Stimulated activated CD4-positive, alpha-beta T cell treated with anti-CD3 and anti-CD28 coated beads, Interleukin-15, amount 100 ng/mL, for 24 hours (primary cell): Measurements from ENCODE around the gene ATP6V0C.
"Not testable (repeated sequence)": the region's sequence is repeated elsewhere in the genome, so short reads cannot be mapped to it uniquely, and the experiment has no call there.

ENCODE experiments used
- DNase-seq: peaks from one replicate; pipeline ENCODE4 v3.0.0-alpha.2; 2020

The ATP6V0C gene

GRCh38 chr16:2529961-2530628 lies 16.3 kb downstream of the ATP6V0C start:
- no peak for DNase-seq

- DNase-seq: no peak
Measured at GRCh38 chr16:2530629-2531318, 17.0 kb downstream of the ATP6V0C start.

GRCh38 chr16:2531371-2531695 lies 17.6 kb downstream of the ATP6V0C start, which contains the start of gene CEMP1:
TSS of gene CEMP1 (minus strand) at chr16:2531408. CDS start at chr16:2531073, 335 bp downstream.
- DNase-seq: no peak

GRCh38 chr16:2531696-2532493 lies 18.1 kb downstream of the ATP6V0C start:
- peak; percentile 99 for DNase-seq

GRCh38 chr16:2532494-2533141 lies 18.9 kb downstream of the ATP6V0C start:
- peak; percentile 72 for DNase-seq

- not testable (repeated sequence) for DNase-seq
Measured at GRCh38 chr16:2533142-2533755, 19.5 kb downstream of the ATP6V0C start.

GRCh38 chr16:2533912-2534311 lies 20.2 kb downstream of the ATP6V0C start:
- no peak for DNase-seq

- DNase-seq: not testable (repeated sequence)
Measured at GRCh38 chr16:2534335-2534734, 20.6 kb downstream of the ATP6V0C start.

GRCh38 chr16:2535625-2536013 lies 21.9 kb downstream of the ATP6V0C start:
- DNase-seq: no peak

- peak; percentile 94 for DNase-seq
Measured at GRCh38 chr16:2537451-2538379, 24.0 kb downstream of the ATP6V0C start, which contains the start of gene PDPK1. TSS of gene PDPK1 (plus strand) at chr16:2538021. CDS start at chr16:2538113, 92 bp downstream.

GRCh38 chr16:2539192-2539844 lies 25.6 kb downstream of the ATP6V0C start:
- not testable (repeated sequence) for DNase-seq

GRCh38 chr16:2539845-2540458 lies 26.2 kb downstream of the ATP6V0C start:
- DNase-seq: peak; percentile 50

GRCh38 chr16:2540912-2541311 lies 27.2 kb downstream of the ATP6V0C start:
- DNase-seq: not testable (repeated sequence)

GRCh38 chr16:2541409-2541808 lies 27.7 kb downstream of the ATP6V0C start:
- not testable (repeated sequence) for DNase-seq

- DNase-seq: not testable (repeated sequence)
Measured at GRCh38 chr16:2543771-2544170, 30.0 kb downstream of the ATP6V0C start.

GRCh38 chr16:2550283-2550878 lies 36.6 kb downstream of the ATP6V0C start:
- not testable (repeated sequence) for DNase-seq

- not testable (repeated sequence) for DNase-seq
Measured at GRCh38 chr16:2551420-2551889, 37.7 kb downstream of the ATP6V0C start.

- not testable (repeated sequence) for DNase-seq
Measured at GRCh38 chr16:2554709-2555425, 41.1 kb downstream of the ATP6V0C start.

- not testable (repeated sequence) for DNase-seq
Measured at GRCh38 chr16:2557150-2557549, 43.4 kb downstream of the ATP6V0C start.
